Left lung (tissue), 10 donors: ENCODE results near the gene GK2. TPM values are rescaled to one million over a fixed set of nuclear protein-coding genes. Genes with fewer than 3 reads are reported as not detected.

ENCODE experiments used
- ATAC-seq: fragments of 200-7000 bp; cut with Tn5 transposase; one replicate; pipeline ENCODE4 v1.9.1; 2020; ENCODE audit warnings: moderate library complexity
- DNase-seq, 4 donors: peaks; one replicate each; pipeline ENCODE4 v3.0.0-alpha.2; 2013 to 2020
- H3K27ac ChIP-seq, 2 donors: fragments of 200-600 bp; sonication (generic) in 1 of 2; one replicate each; pipeline versions ENCODE4 v1.5.0 to v1.8.0; 2020 to 2021
- H3K27me3 ChIP-seq, 2 donors: fragments of 200-600 bp; sonication (generic) in 1 of 2; one replicate each; pipeline versions ENCODE4 v1.5.0 to v1.8.0; 2020 to 2021
- H3K36me3 ChIP-seq, 2 donors: fragments of 200-600 bp; sonication (generic) in 1 of 2; one replicate each; pipeline versions ENCODE4 v1.5.0 to v1.8.0; 2020 to 2021
- H3K4me1 ChIP-seq, 2 donors: fragments of 200-600 bp; one replicate each; pipeline ENCODE4 v1.8.0; 2021
- H3K4me3 ChIP-seq, 2 donors: fragments of 200-600 bp; sonication (generic) in 1 of 2; one replicate each; pipeline versions ENCODE4 v1.5.0 to v1.8.0; 2020 to 2021; ENCODE audit warnings: mild to moderate bottlenecking in 1 of 2
- H3K9me3 ChIP-seq, 2 donors: fragments of 200-600 bp; sonication (generic) in 1 of 2; one replicate each; pipeline versions ENCODE4 v1.5.0 to v1.8.0; 2020 to 2021
- intact Hi-C, 2 donors: fragments of 100-400 bp; cut with DNase I; formaldehyde crosslinking; loops; one replicate each; pipeline versions ENCODE4 v1.11.2 to v1.14.2; 2022
- polyA plus RNA-seq, 6 donors: library from polyadenylated mRNA; unstranded; fragments of 120-200 nt; gene quantifications; one replicate each; pipeline ENCODE4 v1.2.1, GENCODE V29; 2013; ENCODE audit not compliant: insufficient read length in 6 of 6
- total RNA-seq, 2 donors: library from RNA; stranded (reverse); fragmentation: NEBNext Ultra II Directional; extraction: Animal tissue kit (Norgen Biotek cat#: 25700); gene quantifications; one replicate each; pipeline ENCODE4 v1.2.1, GENCODE V29; 2021
- TF ChIP-seq, protein P1 (sequence below), 2 donors: fragments of 200-600 bp; sonication (generic) in 1 of 2; IDR thresholded peaks; one replicate each; pipeline versions ENCODE4 v1.5.0 to v1.8.0; 2021; ENCODE audit warnings: antibody characterized with exemption in 2 of 2
- donor health status: DM: no; HTN: yes; CAD: no.
- donor health status: DM: no; HTN: no; CAD: no.

GK2 gene
- total and polyA plus RNA-seq, 8 donors, result not detected

DNA sequence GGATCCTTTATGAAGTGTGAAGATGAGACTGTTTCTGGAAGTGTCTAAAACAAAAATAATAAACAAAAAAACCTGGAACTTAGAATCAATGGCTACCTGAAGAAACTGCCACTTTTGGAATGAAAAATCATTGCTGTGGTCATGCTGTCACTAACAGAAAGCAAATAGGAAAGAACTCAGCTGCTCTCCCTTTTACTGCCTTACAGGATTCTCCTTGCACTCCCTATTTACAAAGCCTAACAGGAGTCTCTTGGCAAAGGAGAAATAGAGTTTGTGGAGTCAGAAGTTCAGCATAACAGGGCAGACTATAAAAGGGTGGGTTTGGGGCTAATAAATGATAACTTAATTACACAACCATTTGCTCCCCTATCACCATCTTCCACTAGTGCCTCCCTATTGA is 19.0 kb upstream of the GK2 start:
- no peaks in the 10 kb centered on the region for H3K27me3 ChIP-seq
- no peaks in the 10 kb centered on the region for H3K4me1 ChIP-seq
- DNase-seq, result no peak
- TF ChIP-seq, protein P1, sequence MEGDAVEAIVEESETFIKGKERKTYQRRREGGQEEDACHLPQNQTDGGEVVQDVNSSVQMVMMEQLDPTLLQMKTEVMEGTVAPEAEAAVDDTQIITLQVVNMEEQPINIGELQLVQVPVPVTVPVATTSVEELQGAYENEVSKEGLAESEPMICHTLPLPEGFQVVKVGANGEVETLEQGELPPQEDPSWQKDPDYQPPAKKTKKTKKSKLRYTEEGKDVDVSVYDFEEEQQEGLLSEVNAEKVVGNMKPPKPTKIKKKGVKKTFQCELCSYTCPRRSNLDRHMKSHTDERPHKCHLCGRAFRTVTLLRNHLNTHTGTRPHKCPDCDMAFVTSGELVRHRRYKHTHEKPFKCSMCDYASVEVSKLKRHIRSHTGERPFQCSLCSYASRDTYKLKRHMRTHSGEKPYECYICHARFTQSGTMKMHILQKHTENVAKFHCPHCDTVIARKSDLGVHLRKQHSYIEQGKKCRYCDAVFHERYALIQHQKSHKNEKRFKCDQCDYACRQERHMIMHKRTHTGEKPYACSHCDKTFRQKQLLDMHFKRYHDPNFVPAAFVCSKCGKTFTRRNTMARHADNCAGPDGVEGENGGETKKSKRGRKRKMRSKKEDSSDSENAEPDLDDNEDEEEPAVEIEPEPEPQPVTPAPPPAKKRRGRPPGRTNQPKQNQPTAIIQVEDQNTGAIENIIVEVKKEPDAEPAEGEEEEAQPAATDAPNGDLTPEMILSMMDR (IDR thresholded peaks at IDR 0.05), result no peak
- H3K4me3 ChIP-seq, result no peak overlapping the region
- no peaks in the 10 kb centered on the region for H3K9me3 ChIP-seq
- no peaks in the 10 kb centered on the region for H3K36me3 ChIP-seq
- H3K27ac ChIP-seq, result no peak overlapping the region
- ATAC-seq, result no peak
- intact Hi-C loops, result no loop called here

DNA sequence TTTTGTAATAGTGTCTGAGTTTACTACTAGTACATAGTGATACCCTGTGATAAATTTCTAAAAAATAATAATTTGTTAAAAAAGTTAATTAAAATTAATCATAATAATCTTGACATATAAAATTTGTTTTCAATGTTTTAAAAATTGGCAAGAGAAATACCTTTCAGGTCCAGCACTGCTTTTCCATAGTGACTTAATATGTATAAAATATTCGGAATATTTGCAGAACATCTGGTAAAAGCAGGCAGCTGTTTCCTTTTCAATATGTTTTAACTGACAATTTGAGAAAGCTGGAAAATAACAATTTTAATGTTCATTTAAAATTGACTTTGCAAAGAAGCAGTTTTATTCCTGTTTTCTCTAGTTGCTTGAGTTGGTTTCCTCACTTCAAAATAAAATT is 17.6 kb upstream of the GK2 start:
- H3K9me3 ChIP-seq, result no peaks in the 10 kb centered on the region
- DNase-seq (no peak), ATAC-seq (no peak)
- H3K4me3 ChIP-seq, result no peak overlapping the region
- no peaks in the 10 kb centered on the region for H3K27me3 ChIP-seq
- intact Hi-C loops, result no loop called here
- no peak overlapping the region for H3K27ac ChIP-seq
- H3K4me1 ChIP-seq, result no peaks in the 10 kb centered on the region
- H3K36me3 ChIP-seq, result no peaks in the 10 kb centered on the region
- TF ChIP-seq, protein P1 (IDR thresholded peaks at IDR 0.05), result no peak

DNA sequence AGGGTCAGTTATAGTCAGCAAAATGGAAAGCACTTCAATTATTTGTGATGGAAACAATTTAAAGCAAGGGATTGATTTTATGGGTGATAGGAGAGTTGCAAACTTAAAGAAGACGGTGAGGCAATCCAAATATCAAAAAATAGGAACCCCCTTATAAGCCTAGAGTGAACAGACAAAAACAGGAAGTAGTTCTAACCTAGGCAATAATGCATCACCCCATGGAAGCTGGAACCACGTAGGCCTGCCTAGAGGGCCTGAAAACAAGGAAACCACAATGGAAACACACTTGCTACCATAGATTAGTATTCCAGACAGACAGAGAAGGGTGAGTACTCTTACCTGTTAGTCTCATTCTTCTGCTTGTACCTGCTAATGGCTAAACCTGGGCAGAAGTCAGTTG is 13.5 kb upstream of the GK2 start:
- H3K4me3 ChIP-seq, result no peak overlapping the region
- no peaks in the 10 kb centered on the region for H3K27me3 ChIP-seq
- no peaks in the 10 kb centered on the region for H3K36me3 ChIP-seq
- H3K27ac ChIP-seq, result no peak overlapping the region
- no peak for ATAC-seq
- intact Hi-C loops, result no loop called here
- TF ChIP-seq, protein P1 (IDR thresholded peaks at IDR 0.05), result no peak
- no peaks in the 10 kb centered on the region for H3K4me1 ChIP-seq
- peaks cover 0 to 3% of the 10 kb centered on the region in 2 donors for H3K9me3 ChIP-seq
- DNase-seq, result no peak

DNA sequence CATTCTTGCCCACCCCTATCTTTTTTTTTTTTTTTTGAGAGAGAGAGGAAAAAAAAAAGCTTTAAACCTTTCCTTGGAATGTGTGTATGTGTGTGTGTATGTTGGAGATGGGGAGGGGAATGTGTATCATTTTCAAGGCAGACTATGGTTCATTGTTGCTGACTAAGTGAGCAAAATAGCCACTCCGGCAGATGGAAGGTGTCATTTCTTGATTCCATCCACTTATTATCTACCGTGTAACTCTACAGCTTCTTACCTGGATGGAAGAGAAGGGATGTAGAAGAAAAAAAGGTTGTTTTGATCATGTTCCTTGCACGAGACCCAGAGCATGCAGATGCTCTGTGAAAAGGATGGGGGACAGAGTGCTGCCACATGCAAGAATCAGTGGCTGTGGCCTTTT is 5.9 kb upstream of the GK2 start:
- DNase-seq, result no peak
- intact Hi-C loops, result no loop called here
- TF ChIP-seq, protein P1 (IDR thresholded peaks at IDR 0.05), result no peak
- no peak for ATAC-seq
- H3K9me3 ChIP-seq, result no peaks in the 10 kb centered on the region
- no peak overlapping the region for H3K27ac ChIP-seq
- no peak overlapping the region for H3K4me3 ChIP-seq
- no peaks in the 10 kb centered on the region for H3K36me3 ChIP-seq
- no peaks in the 10 kb centered on the region for H3K4me1 ChIP-seq
- no peaks in the 10 kb centered on the region for H3K27me3 ChIP-seq

DNA sequence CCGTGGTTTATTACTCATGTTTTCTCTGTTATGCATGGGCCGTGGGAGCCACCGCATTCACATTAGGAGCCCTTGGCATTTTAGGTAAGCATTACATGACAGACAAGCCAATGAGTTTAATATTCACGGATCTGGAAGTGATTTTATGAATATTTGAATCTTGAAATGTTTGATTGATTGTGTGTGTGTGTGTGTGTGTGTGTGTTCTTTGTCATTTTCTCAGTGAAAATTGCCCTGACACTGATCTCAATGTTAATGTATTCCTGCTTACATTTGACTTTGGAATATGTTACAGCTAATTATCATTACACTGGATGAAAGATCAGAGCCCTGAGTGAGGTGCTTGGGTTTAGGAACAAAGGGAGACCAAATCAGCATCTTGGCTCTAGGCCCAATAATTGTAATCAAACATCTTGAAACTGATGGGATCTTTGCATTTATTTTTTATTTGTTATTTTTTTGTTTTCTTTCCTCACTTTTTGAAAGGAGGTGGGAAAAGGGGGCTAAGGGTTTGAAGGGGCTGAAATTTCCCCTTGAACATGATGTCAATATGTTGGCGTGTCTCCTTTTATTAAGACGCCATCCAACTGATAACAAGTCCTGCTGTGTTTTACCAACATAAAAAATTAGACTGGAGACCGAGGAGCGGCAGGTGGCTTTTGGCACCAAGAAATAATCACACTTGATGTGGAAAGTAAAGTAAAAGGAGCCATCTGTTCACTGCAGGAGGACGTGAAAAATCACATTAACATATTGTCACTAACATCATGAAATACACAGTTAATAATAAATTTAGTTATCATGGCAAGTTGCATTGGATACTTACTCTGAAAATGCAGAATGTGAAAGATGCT is 5.2 kb upstream of the GK2 start:
- DNase-seq (no peak), ATAC-seq (no peak)
- TF ChIP-seq, protein P1 (IDR thresholded peaks at IDR 0.05), result no peak
- Histone ChIP-seq H3K4me1 (no peaks in the 10 kb centered on the region), H3K36me3 (no peaks in the 10 kb centered on the region), H3K27ac (no peak overlapping the region), H3K4me3 (no peak overlapping the region), H3K27me3 (no peaks in the 10 kb centered on the region), H3K9me3 (no peaks in the 10 kb centered on the region)
- intact Hi-C loops, result no loop called here
